ENCODE data around the gene MAFG. TPM values are rescaled to one million over a fixed set of nuclear protein-coding genes. Genes with fewer than 3 reads are reported as not detected.

MAFG gene
- total RNA-seq, 1 experiment from 2014 or later: 31.4 TPM

GRCh38 chr17:81911277-81911961 lies 16.1 kb downstream of the MAFG start, which contains the start of gene PCYT2:
Gene PCYT2 (minus strand): TSS chr17:81911399. CDS start chr17:81911355, 44 bp downstream.
- Histone ChIP-seq H3K14ac (ENCODE audit: insufficient read depth, low read length) (no peak within 1 kb of the TSS), H4K20me1 (ENCODE audit: control insufficient read depth, insufficient read depth, insufficient read length) (no peaks in the 10 kb centered on the region)

More at GRCh38 chr17:81911277-81911961, 16.1 kb downstream of the MAFG start, which contains the start of gene PCYT2:
- no peak within 1 kb of the TSS for H2BK20ac ChIP-seq (ENCODE audit: low read depth, low read length, poor library complexity, severe bottlenecking)
- H3K56ac ChIP-seq (ENCODE audit: insufficient read length, low read depth, low read length): no peak within 1 kb of the TSS
- H3K4me3 Mint-ChIP-seq: peak within 1 kb of the TSS; percentile 79 to 92
- H2BK120ac ChIP-seq (ENCODE audit: low read depth, low read length, poor library complexity, severe bottlenecking): no peak within 1 kb of the TSS
- H3K23ac ChIP-seq (ENCODE audit: insufficient read length, low read depth, low read length): no peak within 1 kb of the TSS
- H3K9me3 Mint-ChIP-seq: no peaks in the 10 kb centered on the region
- no peak within 1 kb of the TSS for H2BK5ac ChIP-seq (ENCODE audit: insufficient read length, low read length)
- no peak within 1 kb of the TSS; the same call in 1 of the 2 replicates for H2BK15ac ChIP-seq (ENCODE audit: low read depth, low read length)
- H3K27me3 ChIP-seq (ENCODE audit: insufficient read depth, low read length): no peaks in the 10 kb centered on the region
- H3K27me3 Mint-ChIP-seq (ENCODE audit: low read depth): no peaks in the 10 kb centered on the region
- peak within 1 kb of the TSS; percentile 21 for H3K9ac ChIP-seq (ENCODE audit: extremely low read depth, insufficient read length, low read length)
- H3K4ac ChIP-seq (ENCODE audit: low read depth, low read length): no peak within 1 kb of the TSS
- no peak within 1 kb of the TSS for H2AFZ ChIP-seq (ENCODE audit: low read length)
- peaks cover 0 to 2% of the 10 kb centered on the region in 2 experiments; a peak in 2 of 4 replicates for H3K4me1 Mint-ChIP-seq
- DNase-seq: peak; percentile 97
- no peak within 1 kb of the TSS for H4K5ac ChIP-seq (ENCODE audit: insufficient read length, low read depth, low read length)
- H4K91ac ChIP-seq (ENCODE audit: insufficient read length, low read depth, low read length): no peak within 1 kb of the TSS
- peak within 1 kb of the TSS; percentile 48 for H3K4me2 ChIP-seq (ENCODE audit: insufficient read depth, insufficient read length, low read length)
- no CpG with 5 or more reads among the region's 84 CpGs for WGBS (ENCODE audit: extremely low coverage, insufficient read length, low lambda C conversion rate)
- no peak within 1 kb of the TSS for H3K18ac ChIP-seq (ENCODE audit: insufficient read length, low read depth, low read length)
- H3T11ph ChIP-seq (ENCODE audit: low read length): no peak within 1 kb of the TSS
- no peak within 1 kb of the TSS for H2AK5ac ChIP-seq (ENCODE audit: insufficient read length, low read length)
- H4K8ac ChIP-seq (replicated peaks; ENCODE audit: insufficient read length, low read depth, low read length): no peak within 1 kb of the TSS
- H3K9me3 ChIP-seq (ENCODE audit: control insufficient read depth, low read depth, low read length): no peaks in the 10 kb centered on the region
- no peaks in the 10 kb centered on the region for H3K79me2 ChIP-seq (ENCODE audit: insufficient read depth, low read length)
- no peak within 1 kb of the TSS for H2BK12ac ChIP-seq (ENCODE audit: insufficient read length, low read depth, low read length)
- H3K27ac ChIP-seq (ENCODE audit: insufficient read length, low read depth, low read length): no peak within 1 kb of the TSS
- peak within 1 kb of the TSS in 1 of 3 experiments; percentile 27; a peak in 1 of 7 replicates for H3K27ac Mint-ChIP-seq
- H3K79me1 ChIP-seq (ENCODE audit: insufficient read depth, low read depth, low read length, poor library complexity, severe bottlenecking): no peaks in the 10 kb centered on the region
- TF ChIP-seq CTCF (conservative IDR thresholded peaks at IDR 0.05): peak; percentile 38; the same call in 2 of the 3 replicates
- H3K23me2 ChIP-seq (ENCODE audit: insufficient read length, low read depth, low read length, poor library complexity, severe bottlenecking): peaks cover 6% of the 10 kb centered on the region
- peaks cover 15 to 45% (median 36%) of the 10 kb centered on the region in 3 experiments; a peak in 6 of 7 replicates for H3K36me3 Mint-ChIP-seq (ENCODE audit: insufficient read depth in 1 of 3, low read depth in 3 of 3)
- H3K4me1 ChIP-seq (ENCODE audit: insufficient read depth, low read length): no peaks in the 10 kb centered on the region

Data from H9 (cell line).